ENCODE measurements around the gene PPP2R3A.

- TF ChIP-seq CTCF (optimal IDR thresholded peaks at IDR 0.05 in 1 of 3, IDR thresholded peaks at IDR 0.05 in 1 of 3, conservative IDR thresholded peaks at IDR 0.05 in 1 of 3; ENCODE audit: extremely low read depth in 1 of 3, insufficient read depth in 2 of 3, low read length in 3 of 3) (no peak), EZH2 (IDR thresholded peaks at IDR 0.05; ENCODE audit: low read length) (no peak)
Measured at GRCh38 chr3:135967867-135968266, 2.3 kb downstream of the PPP2R3A start.
